HG03460 (cell line): ENCODE measurements around the gene MRE11.
A peak's percentile ranks its signal among the peaks of the same experiment; 100 is the strongest.

Experiments used
- ATAC-seq: cut with Tn5 transposase; IDR thresholded peaks from one replicate; pipeline ENCODE4 v1.9.1; 2021; ENCODE audit not compliant: unreplicated experiment

Gene MRE11

DNA sequence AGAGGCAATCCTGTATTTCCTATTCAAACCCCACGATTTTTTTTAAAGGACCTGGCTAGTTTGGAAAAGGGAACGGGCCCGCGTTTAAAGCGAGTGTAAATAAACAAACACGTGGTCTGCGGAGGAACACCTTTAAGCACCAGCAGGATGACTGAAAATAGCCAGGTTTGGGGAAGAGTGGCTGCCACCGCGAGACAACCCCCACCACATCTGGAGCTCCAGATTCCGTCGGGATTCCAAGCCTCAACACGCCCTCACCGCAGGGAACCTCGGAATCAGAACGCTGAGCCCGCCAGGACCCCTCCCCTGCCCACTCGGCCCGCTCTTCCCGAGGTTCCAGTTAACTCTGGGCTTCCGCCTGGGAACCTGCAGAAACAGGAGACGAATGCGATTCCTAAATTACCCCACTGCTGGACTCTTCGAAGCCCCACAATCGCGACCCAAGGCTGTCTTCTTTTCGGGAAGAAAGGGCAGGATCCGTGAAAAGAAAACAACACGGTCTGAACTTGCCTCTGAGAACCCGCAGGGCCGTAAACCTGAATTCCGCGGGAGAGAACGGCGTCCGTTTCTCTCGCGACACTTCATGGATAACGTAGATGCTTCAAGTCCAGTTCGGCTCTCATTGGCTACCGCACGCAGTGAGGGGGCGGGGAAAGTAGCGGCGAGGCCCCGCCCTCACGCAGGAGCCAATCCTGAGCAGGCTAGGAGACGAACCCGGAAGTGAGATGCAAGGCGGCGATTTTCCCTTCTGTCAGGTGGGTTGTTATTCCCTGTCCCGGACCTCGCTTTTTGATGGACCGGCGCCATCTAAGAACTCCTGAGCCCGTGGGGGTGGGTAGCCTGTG lies at the start of gene MRE11, which contains the start of gene ANKRD49:
Gene MRE11 (minus strand): TSS at position 564 of the 845 bp plus-strand sequence. CDS start 1,043 bp downstream, outside the sequence.
Gene ANKRD49 (plus strand): TSS at position 704 of the 845 bp plus-strand sequence. CDS start 2,710 bp downstream, outside the sequence.
- peak; percentile 99 for ATAC-seq

DNA sequence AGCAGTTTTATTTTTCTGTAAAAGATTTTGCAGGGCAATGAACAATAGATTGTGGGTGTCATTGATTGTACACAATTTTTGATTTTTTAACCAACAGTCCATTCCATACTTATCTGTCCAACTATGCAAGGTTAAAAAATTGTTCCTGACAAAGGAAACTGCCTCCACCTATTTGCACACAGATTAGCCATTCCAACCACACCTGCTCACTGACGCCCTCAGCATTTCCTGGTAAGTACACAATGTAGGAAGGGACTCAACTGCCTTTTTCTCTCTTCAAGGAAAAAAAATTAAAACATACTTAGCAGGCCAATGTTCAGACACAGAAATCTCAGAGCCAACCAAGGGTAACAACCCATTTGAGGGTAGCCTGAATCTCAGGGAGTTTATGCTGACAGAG lies 45.8 kb upstream of the MRE11 start:
- ATAC-seq = no peak

DNA sequence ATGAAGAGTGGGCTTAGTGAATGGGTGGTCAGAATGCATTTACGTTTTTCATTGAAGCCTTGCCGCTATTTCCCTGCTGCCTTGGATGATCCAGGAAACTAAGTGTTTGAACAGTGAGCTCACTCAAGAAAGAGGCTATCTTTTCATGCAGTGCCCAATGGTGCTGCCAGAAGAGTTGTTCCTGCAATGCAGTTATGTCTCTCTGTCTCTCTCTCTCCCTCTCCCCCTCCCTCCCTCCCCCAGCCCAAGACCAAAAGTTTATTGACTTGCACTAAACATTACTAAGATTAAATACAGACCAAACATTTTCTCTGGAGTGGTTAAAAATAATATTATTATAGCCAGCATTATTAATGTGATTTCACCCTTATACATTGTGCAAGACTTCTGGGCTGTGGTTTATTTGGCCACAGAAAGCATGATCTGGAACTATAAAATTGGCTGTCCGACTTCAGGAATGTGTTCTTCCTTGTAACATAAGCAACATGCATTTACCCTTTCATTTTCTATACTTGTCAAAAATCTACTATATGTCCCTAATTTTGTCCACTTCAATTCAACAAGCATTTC lies 43.5 kb upstream of the MRE11 start:
- no peak for ATAC-seq

DNA sequence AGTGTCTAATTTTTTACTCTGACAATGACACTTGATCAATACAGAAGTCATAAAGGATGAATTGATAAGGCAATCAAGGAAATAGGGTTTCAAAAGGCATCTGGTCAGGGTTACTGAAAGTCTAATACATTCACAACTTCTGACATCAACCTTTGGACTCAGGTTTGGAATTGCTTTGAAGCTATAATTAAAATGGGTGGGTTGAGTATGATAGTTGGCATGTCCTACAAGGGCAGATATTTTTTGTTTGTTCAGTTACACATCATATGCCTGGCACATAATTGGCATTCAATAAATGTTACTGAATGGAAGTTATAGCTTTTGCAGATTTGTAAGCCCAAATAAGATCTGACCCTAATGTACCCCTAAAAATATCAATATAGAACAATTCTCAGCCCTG lies 42.7 kb upstream of the MRE11 start:
- no peak for ATAC-seq

DNA sequence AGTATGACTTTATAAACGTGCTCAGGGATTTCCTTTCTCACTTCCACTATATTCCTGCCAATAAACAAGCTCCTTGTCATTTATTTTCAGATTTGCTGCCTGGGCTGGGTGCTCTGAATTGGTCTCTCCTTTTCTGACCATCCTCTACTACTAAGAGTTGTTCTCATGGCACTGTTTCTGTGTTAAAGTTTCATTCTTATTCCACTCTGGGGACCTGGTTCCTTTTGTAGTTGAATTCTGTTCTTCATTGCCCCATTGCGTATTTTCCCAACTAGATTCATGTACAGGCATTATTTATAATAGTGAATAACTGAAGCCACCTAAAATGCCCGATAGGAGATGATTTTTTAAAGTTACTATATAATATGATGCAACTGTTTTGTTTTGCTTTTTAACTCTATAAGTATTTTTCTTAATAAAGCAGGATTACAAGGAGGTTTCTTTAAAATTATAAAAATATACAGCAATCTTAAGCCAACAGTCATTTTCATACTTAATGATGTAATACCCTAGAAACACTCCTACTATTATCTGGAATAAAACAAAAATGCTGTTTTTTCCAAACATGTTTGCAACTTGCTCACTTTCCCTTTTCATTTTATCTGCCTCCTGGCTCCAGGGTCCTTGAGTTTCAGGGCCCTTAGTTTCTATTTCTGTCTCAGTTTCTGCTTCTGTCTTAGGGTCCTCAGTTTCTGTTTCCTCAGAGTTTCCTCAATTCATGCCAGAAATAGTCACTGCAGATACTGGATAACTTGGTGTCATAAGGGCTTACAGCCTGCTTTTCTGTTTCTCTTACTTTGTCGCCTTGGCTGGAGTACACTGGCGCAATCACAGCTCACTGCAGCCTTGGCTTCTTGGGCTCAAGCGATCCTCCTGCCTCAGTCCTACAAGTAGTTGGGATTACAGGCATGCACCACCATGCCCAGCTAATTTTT lies 40.3 kb upstream of the MRE11 start:
- no peak for ATAC-seq

DNA sequence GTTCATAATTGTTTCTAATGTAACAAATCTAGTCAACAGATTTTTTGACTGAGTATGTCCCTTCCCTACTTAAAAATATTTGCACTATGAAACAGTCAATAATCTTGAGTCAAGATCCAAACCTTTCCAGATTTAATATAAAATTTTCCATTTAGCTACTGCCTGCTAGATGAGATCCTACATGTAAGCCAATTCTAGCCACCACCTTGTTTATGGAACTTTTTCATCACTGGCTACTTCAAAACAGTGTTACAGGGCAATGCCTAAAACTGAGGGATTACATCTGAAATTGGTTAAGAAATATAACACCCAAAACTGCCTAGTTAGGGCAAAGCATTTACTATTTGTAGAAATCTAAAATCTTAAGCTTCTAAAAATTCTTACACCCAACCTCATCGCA lies 39.6 kb upstream of the MRE11 start:
- ATAC-seq = no peak

DNA sequence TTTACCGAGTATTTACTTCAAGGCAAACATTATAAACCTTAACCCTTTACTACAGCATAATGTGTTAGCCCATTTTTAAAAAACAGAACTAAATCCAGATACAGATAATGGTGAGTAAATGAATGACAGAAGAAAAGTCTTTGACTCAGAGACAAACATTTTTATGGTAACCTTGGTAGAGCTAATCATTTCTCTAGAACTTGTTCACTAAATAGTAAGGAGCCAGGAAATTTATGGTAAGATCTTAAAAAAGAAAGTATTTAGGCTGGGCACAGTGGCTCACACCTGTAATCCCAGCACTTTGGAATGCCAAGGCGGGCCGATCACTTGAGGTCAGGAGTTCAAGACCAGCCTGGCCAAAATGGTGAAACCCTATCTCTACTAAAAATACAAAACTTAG lies 38.6 kb upstream of the MRE11 start:
- ATAC-seq = no peak

DNA sequence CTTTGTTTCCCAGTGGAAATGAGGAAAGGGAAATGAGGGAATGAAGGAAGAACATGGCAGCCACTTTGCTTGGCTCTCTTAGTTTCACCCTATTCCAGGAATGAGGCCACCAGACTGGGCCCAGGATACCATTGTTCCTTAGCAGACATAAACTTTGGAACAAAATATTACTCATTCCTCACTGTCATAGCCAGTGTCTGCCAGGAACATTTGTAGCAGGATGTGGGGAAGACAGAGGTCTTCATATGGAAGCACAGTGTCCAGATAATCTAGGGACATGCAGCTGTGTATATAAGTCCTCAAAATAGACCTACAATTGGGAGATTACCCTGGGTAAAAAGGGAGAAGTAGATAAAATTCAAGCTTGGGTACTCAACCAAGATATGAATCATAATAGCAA lies 34.9 kb upstream of the MRE11 start:
- no peak for ATAC-seq

DNA sequence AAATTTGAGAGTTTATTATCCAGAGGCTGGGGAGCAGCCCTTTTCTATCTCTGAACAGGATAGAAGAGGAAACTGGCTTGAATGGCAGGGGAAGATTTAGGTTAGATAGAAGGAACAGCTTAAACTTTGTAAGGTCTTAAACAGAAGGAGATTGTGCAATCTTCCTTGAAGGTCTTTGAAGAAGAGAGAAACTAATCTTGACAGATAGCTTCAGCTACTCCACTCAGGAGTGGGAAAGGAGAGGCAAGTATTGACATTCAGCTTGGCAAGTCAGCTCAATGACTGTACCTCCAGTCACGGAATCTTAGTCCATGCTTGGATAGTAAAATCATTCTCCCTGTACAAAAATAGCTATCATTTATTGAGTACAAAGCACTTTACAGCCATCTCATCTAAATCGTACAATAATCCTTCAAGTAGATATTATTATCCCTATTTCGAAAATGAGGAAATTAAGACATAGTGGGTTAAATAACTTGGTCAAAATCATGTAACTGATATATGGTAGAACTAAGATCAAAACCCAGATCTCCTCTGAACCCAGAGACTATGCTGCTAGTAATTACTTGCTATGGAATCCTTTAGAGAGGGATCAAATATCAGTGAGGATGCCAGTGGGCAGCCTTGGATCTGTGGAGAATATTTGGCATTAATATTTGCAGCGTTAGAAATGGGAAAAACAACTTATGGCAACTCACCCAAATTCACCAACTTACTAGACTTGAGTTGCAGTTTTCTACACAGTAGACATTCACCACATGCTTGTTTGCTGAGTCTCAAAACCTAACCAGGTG lies 33.2 kb upstream of the MRE11 start:
- ATAC-seq = no peak

DNA sequence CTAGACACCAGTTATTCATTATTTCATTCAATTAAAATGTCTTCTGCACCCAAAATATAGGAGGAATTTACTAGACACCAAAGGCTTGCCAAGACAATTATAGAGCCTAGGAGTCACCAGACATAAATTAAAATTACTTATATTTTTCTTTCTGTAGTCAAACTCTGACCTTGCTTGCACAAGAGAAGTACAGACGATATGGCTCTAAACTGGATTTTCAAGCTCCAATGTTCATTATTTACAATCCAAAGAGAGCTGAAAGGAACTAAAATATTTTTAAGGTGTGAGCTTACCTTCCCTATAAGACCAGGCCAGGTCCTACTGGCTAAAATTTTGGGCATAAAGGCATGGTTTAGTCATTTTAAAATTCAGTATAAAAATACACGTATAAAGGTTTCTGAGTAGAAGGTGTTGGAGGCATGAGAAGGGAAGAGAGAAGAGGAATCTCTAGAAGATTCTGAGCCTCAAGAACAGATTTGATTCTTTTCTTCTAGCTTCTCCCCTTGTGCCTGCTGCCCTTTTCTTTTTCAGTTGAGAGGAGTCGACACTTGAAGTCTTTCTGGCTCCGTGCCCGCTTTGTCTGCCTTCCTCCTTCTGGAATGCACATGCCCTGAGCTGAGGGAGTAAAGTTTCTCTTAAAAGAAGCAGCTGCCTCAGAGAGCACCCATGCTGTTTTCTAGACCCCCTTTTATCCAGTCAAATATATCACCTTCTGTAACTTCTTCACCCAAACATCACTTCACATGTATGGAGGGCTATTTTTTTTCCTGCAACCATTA lies 32.1 kb upstream of the MRE11 start:
- no peak for ATAC-seq

DNA sequence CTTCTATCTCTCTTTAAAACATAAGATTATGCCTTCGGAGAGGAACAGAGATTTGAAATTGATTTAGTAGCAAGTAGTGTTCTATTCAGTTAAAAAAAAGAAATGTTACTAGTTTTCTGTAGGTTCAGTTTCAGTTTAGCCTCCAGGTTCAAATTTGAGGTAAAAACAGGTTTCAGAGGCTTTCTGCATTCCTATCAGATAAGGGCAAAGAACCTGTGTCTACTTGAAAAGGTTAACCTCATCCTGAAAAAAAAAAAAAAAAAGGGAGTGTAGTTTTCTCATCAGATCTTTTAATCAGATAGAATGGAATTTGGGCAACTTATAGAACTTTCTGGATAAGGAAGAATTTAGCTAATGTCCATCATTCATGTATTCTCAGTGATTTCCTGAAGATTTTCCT lies 30.7 kb upstream of the MRE11 start:
- ATAC-seq = no peak

DNA sequence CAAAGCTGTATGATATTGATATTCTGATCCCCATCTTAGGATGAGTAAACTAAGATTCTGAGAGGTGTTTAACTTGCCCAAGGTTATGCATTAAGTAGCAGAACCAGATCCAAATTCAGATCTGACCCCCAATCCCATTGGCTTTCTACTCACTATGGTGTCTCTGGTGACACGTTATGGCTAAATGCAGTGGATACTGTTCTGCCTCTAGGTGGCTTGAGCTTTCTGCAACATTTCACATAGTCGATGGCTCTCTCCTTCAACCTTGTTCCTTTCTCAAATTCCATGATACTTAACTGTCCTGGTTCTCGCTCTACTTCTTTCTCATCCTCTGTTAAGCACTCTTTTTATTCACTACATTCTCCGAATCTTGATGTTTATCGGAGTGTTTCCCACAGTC lies 28.0 kb upstream of the MRE11 start:
- ATAC-seq = no peak

DNA sequence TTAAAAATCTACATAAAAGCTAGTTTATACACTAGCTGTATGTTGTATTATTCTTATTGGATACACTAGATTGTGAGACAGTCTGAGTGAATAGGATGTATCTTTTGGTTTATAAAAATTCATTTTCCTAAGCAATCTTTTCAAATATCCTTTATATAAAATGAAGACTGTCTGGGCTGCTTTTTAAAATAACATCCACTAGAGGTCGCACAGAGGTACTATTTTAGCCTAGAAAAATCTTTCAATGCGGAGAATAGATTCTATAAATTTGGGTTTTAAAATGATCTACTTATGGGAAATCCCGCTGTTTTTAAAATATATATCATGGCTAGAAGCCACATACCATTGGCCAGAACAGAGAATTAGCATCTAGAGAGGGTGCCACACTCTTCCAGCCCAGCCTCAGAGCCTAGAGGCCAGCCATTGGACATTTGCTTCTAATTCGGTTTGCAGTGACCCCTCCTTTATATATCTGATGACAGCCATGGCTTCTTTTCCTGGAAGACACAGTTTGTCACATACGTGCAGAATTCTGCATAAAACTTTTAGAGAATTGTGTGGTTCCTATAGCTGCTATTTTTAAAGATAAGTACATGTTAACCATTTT lies 25.9 kb upstream of the MRE11 start:
- no peak for ATAC-seq

DNA sequence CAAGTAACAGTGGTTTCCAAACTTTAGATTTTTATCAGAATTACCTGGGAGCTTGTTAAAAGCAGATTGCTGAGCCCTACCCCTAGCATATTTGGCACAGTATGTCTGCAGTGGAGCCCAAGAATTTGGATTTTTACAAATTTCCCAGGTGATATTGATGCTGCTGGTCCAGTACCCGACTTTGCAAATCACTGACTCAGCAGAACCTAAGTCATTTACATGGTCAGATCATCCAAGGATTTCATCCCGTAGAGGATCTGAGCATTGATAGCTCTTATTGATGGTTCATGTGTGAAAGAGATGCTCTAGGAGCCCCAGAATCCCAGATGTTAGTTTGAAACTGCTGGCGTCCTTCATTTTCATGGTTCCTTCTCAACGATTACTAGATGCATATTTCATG lies 24.7 kb upstream of the MRE11 start:
- ATAC-seq = no peak

DNA sequence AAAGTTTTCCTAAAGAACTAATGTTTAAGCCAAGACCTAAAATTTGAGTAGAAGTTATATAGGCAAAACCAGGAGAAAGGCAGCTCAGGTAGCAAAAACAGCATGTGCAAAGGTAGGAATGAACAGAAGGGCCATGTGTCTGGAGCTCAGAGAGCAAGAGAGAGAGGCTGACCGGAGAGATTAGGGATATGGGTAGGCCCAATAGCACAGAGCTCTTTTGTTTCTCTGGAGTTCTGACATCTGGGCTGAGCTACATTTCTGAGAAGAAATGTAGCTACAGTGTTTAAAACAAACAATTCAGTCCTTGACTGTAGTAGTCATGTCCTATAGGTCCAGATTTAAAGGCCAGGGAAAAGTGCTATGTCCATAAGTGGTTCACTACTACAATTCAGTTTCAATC lies 23.1 kb upstream of the MRE11 start:
- ATAC-seq = no peak

DNA sequence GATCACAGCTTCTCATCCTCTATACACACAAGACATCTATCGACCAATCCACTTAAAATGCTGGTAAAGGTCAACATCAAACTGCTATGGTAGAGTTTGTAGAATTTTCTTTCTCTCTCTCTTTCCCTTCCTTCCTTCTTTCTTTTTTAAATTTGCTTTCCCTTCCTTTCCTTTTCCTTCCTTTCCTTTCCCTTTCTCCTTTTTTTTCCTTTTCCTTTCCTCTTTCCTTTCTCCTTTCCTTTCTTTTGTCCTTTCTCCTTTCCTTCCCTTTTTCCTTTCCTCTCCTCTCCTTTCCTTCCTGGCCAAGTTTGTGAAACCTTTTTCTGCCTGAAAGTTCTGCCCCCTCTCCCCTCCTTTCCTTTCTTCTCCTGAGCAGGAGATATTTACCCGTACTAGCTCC lies 21.8 kb upstream of the MRE11 start:
- ATAC-seq = no peak

DNA sequence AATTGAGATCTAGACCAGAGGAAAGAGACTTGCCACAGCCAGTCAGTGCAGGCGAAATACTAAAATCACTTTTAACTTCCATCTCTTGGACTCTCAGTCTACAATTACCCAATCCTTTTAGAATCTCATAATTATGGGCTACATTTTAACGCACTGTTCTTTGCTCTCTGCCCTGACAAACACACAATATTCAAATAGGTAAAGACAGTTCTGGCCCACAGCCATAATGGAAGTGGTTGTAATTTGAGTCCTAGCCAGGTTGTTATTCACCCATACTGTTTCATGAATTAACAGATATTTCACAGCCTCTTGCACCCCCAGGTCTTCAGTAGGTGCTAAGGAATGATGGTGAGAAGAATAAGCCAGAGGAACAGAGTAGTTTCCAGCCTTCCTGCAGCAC lies 19.4 kb upstream of the MRE11 start:
- no peak for ATAC-seq

DNA sequence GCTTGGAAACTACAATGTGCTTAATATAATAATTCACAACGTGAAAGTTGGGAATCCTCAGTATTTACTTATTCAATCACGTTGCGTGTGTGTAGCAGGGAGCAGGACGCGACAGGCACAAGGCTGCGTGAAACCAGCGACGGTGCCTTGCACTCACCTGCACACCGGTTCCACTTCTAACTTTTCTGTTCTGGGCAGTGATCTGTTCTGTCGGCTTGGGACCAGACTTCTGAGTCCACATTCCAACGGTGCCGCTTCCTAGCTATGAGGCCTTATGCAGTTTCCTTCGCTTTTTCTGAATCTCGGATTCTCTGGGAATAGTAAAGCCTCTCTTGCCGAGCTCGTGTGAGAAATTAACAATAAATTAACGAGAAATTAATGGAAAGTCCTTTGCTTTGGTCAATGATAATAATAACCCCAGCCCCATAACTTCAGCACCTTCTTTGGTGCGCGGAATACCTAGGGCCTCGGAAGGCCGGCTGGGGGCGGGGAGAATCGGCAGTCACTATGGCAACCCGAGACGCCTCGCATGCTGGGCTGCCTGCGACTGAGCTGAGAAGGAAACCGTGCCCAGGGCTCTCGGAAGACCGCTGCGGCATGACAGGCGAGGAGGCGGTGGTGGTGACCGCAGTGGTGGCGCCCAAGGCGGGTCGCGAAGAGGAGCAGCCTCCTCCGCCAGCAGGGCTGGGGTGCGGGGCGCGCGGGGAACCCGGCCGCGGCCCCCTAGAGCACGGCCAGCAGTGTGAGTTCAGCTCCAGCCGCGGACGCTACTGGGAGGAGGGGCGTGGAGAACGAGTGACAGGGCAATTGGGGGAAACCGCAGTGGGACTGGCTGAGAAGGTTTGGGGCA lies 18.5 kb upstream of the MRE11 start, which contains the start of gene C11orf97:
Gene C11orf97 (plus strand): TSS at position 530 of the 850 bp plus-strand sequence. CDS start 68 bp downstream, at position 598.
- peak; percentile 86 for ATAC-seq
